KOPT-K1 (cell line): Measurements from ENCODE around the gene CDH4.

ENCODE experiments used
- H3K27ac ChIP-seq: fragments of 200-600 bp; sonication (generic); 2 replicates; pipeline ENCODE4 v1.5.1; 2016; ENCODE audit warnings: antibody characterized with exemption, mild to moderate bottlenecking, low read depth, low read length; ENCODE audit not compliant: poor library complexity, severe bottlenecking
- H3K36me3 ChIP-seq: fragments of 200-600 bp; sonication (generic); 2 replicates; pipeline ENCODE4 v1.5.1; 2017; ENCODE audit warnings: antibody characterized with exemption, mild to moderate bottlenecking, low read length, moderate library complexity; ENCODE audit not compliant: insufficient read depth
- H3K9me3 ChIP-seq: fragments of 200-600 bp; sonication (generic); 2 replicates; pipeline ENCODE4 v1.5.1; 2017; ENCODE audit warnings: antibody characterized with exemption, low read length, mild to moderate bottlenecking; ENCODE audit not compliant: insufficient read depth, poor library complexity, severe bottlenecking

Gene CDH4

GRCh38 chr20:61522498-61523090 lies 270.5 kb downstream of the CDH4 start:
- Histone ChIP-seq H3K9me3 (no peaks in the 10 kb centered on the region), H3K36me3 (no peaks in the 10 kb centered on the region), H3K27ac (no peak overlapping the region)

- no peak overlapping the region for H3K27ac ChIP-seq
- H3K9me3 ChIP-seq = no peaks in the 10 kb centered on the region
- H3K36me3 ChIP-seq = no peaks in the 10 kb centered on the region
Observed at GRCh38 chr20:61523145-61523544, 271.1 kb downstream of the CDH4 start.

- Histone ChIP-seq H3K27ac (no peak overlapping the region), H3K9me3 (no peaks in the 10 kb centered on the region), H3K36me3 (no peaks in the 10 kb centered on the region)
Observed at GRCh38 chr20:61524951-61525666, 273.0 kb downstream of the CDH4 start.

- Histone ChIP-seq H3K36me3 (no peaks in the 10 kb centered on the region), H3K9me3 (no peaks in the 10 kb centered on the region), H3K27ac (no peak overlapping the region)
Observed at GRCh38 chr20:61525781-61526431, 273.8 kb downstream of the CDH4 start.

DNA sequence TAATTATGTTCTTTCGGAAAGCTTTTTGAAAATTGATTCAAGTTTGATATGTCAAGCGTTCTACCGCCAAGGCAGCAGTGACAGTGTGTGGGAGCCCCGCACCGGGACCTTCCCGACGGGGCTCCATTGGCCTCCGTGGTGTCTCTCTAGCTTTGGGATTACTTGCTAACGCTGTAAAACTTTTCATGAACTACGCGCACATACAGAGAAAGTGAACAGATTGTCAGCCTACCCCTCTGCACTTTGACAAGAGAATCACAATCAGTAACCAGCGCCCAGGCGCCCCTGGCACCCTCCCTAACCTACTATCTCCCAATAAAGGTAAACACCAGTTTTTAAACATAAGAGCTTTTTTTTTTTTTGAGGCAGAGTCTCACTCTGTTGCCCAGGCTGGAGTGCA lies 274.8 kb downstream of the CDH4 start:
- H3K27ac ChIP-seq = no peak overlapping the region
- H3K9me3 ChIP-seq = no peaks in the 10 kb centered on the region
- H3K36me3 ChIP-seq = no peaks in the 10 kb centered on the region

DNA sequence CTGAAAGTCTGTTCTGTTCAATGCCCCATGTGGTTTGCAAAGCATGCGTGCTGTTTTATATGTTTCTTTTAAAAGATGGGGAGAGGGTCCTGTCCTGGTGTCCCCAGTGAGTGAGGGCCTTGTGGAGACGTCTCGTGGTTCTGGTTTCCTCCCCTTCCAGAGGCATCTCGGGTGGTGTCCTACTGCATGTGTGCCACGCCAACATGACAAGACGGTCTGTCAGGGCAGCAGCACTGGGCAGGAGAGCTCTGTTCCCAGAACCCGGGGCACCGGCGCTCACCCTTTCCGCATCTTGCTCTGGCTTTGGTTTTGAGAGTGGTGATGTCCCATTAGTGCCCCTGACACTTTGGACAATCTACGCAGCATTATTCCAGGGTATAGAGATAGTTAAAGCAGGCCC lies 275.6 kb downstream of the CDH4 start:
- H3K9me3 ChIP-seq = no peaks in the 10 kb centered on the region
- H3K27ac ChIP-seq = no peak overlapping the region
- no peaks in the 10 kb centered on the region for H3K36me3 ChIP-seq

DNA sequence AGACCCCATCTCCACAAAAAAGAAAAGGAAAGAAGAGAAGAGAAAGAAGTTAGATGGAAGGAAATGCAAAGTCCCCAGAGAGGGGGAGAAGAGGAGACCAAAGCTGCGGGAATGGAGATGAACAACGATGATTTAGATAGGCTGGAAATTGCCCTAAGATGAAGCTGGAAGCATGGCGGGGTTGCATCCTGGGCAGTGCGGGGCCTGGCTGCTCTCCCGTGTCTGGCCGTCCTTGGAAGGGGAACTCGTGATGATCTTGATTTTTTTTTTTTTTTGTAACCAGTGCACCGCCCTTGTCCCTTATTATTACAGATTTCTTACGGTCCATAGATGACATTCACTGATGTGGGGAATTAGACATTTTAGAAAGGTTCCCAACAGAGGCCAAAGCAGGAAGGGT lies 276.5 kb downstream of the CDH4 start:
- no peak overlapping the region for H3K27ac ChIP-seq
- H3K36me3 ChIP-seq = no peaks in the 10 kb centered on the region
- H3K9me3 ChIP-seq = no peaks in the 10 kb centered on the region

DNA sequence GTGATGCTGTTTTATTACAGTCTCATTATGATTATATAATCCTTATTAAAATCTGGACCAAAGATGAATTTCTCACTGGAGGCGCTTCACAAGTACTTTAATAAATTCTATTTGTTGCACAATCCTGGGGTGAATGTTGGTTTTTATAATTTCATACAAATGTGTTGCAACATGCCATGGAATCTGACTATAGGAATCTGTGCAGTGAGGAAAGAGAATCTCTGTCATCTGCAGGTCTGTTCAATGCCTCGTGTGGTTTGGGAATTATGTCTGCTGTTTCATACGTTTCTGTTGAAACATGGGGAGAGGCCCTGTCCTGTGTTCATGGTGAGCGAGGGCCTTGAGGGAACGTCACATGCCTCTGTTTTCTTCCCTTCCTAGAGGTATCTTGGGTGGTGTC lies 277.3 kb downstream of the CDH4 start:
- Histone ChIP-seq H3K27ac (no peak overlapping the region), H3K36me3 (no peaks in the 10 kb centered on the region), H3K9me3 (no peaks in the 10 kb centered on the region)

DNA sequence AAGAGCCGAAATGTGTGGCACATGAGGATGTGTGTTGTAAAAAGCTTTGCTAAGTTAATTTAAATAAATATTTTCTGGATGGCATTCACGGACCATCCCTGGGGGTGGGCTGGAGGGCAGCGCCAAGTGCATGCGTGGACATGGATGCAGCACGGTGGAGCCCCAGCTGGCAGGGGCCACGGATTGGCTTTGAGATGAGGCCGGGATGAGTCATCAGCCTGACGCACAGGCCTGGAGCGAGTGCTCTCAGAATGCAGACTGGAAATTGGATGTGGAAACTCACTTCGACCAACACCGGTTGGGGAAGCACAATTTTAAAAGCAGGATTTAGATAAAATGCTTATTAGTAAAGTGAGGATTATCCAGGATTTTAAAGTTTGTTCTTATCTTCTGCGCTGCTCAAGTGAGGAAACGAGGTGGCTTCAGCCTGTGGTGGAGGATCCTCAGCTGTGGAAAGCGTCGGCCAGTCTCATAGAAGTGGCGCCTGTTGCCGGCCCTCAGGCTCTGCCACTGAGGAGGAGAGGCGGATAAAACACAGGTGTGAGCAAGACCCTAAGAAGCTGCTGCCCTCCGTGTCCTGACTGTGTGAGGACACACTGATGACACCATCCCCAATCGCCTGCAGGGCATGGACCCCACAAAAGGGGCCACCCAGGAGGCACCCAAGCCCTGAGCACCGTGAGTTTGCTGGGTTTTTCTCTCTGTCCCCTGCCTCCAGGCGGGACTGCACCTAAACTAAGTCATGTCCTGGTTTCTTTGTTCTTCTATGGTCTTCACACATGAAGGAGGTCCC lies 279.7 kb downstream of the CDH4 start:
- H3K27ac ChIP-seq = no peak overlapping the region
- no peaks in the 10 kb centered on the region for H3K9me3 ChIP-seq
- no peaks in the 10 kb centered on the region for H3K36me3 ChIP-seq

DNA sequence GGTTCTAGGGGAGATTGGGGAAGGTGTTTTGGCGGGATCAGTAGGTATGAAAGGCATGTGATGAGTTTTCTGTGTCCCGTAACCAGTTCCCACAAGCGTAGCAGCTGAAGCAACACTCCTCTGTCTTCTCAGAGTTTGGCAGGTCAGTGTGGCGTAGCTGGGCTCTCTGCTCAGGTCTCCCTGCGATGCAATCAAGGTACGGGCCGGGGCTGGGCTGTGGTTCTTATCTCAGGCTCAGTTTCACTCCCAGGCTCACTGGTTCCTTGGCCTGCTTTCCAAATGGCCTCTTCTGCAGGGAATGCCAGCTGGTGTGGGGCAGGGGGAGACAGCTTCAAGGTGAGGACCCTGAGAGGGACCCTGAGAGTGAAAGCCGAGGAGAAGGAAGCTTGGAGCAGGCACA lies 280.7 kb downstream of the CDH4 start:
- Histone ChIP-seq H3K36me3 (no peaks in the 10 kb centered on the region), H3K9me3 (no peaks in the 10 kb centered on the region), H3K27ac (no peak overlapping the region)

DNA sequence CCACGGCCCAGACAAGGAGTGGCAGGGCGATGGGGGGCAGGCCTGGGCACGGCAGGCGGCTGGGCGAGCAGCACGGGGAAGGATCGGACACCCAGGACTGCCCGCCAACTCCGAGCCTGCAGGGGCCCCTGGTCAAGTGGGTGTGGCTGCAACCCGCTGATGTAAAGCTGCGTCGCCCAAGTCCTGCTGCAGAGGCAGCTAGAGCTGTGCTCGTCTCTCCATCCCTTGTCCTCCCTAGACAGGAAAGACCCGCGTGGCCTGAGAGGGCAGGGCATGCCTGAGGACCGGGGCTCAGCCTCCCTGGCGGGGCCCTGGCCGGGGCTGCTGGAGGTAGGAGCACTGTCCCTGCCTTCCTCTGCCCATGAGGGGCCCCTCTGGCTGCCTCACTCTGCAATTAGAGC lies 281.2 kb downstream of the CDH4 start:
- no peak overlapping the region for H3K27ac ChIP-seq
- H3K9me3 ChIP-seq = no peaks in the 10 kb centered on the region
- no peaks in the 10 kb centered on the region for H3K36me3 ChIP-seq

GRCh38 chr20:61534346-61534745 lies 282.3 kb downstream of the CDH4 start:
- Histone ChIP-seq H3K27ac (no peak overlapping the region), H3K9me3 (no peaks in the 10 kb centered on the region), H3K36me3 (no peaks in the 10 kb centered on the region)

- H3K36me3 ChIP-seq = no peaks in the 10 kb centered on the region
- no peaks in the 10 kb centered on the region for H3K9me3 ChIP-seq
- H3K27ac ChIP-seq = no peak overlapping the region
Observed at GRCh38 chr20:61535091-61535490, 283.0 kb downstream of the CDH4 start.

- no peaks in the 10 kb centered on the region for H3K9me3 ChIP-seq
- no peaks in the 10 kb centered on the region for H3K36me3 ChIP-seq
- no peak overlapping the region for H3K27ac ChIP-seq
Observed at GRCh38 chr20:61535536-61535935, 283.5 kb downstream of the CDH4 start.

GRCh38 chr20:61535956-61536355 lies 283.9 kb downstream of the CDH4 start:
- no peak overlapping the region for H3K27ac ChIP-seq
- H3K9me3 ChIP-seq = no peaks in the 10 kb centered on the region
- no peaks in the 10 kb centered on the region for H3K36me3 ChIP-seq
